ENCODE measurements around the gene GSG1L. TPM values are rescaled to one million over a fixed set of nuclear protein-coding genes. Genes with fewer than 3 reads are reported as not detected.

GSG1L gene
- total RNA-seq, 1 experiment from 2014 or later: not detected

DNA sequence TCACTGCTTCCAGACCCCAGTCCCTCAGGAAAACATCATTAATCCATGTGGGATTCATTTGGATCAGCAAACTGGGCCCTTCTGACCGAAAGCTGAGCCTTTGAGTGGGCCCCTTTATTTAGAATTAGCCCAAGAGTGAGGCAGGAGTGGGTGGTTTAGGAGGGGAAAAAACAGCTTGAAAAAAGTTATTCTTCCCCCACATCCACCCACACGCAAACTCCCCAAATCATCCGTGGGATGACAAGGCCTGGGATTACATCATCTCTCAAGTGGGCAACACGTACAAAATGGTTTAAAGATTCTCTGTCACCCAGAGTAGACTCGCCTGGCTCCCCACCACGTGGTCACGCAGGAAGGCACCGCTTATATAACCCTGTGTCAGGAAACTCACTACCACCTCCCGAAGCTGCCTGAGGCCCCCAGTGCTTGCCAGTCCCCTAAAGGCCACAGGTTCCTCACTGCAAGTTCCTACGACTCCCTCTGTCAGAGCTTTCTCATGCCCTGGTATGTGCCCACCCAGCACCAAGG lies 27.6 kb downstream of the GSG1L start:
- TF ChIP-seq, protein P1, sequence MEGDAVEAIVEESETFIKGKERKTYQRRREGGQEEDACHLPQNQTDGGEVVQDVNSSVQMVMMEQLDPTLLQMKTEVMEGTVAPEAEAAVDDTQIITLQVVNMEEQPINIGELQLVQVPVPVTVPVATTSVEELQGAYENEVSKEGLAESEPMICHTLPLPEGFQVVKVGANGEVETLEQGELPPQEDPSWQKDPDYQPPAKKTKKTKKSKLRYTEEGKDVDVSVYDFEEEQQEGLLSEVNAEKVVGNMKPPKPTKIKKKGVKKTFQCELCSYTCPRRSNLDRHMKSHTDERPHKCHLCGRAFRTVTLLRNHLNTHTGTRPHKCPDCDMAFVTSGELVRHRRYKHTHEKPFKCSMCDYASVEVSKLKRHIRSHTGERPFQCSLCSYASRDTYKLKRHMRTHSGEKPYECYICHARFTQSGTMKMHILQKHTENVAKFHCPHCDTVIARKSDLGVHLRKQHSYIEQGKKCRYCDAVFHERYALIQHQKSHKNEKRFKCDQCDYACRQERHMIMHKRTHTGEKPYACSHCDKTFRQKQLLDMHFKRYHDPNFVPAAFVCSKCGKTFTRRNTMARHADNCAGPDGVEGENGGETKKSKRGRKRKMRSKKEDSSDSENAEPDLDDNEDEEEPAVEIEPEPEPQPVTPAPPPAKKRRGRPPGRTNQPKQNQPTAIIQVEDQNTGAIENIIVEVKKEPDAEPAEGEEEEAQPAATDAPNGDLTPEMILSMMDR (IDR thresholded peaks at IDR 0.05; ENCODE audit: unreplicated experiment): no peak
- no peak overlapping the region for H3K4me3 Mint-ChIP-seq (ENCODE audit: low read depth, unreplicated experiment)
- H3K36me3 Mint-ChIP-seq (ENCODE audit: insufficient read depth, unreplicated experiment): no peaks in the 10 kb centered on the region
- H3K27me3 Mint-ChIP-seq (ENCODE audit: unreplicated experiment): peaks cover 72% of the 10 kb centered on the region
- CTCF ChIA-PET: no interaction called here
- no peak overlapping the region for H3K27ac Mint-ChIP-seq (ENCODE audit: unreplicated experiment)
- H3K9me3 Mint-ChIP-seq (ENCODE audit: low read depth, unreplicated experiment): no peaks in the 10 kb centered on the region
- no peak for DNase-seq
- BruUV-seq (replicated peaks): no TSS peak
- no peaks in the 10 kb centered on the region for H3K4me1 Mint-ChIP-seq (ENCODE audit: low read depth, unreplicated experiment)
- intact Hi-C loops (cut with micrococcal nuclease; ENCODE audit: unreplicated experiment): no loop called here

DNA sequence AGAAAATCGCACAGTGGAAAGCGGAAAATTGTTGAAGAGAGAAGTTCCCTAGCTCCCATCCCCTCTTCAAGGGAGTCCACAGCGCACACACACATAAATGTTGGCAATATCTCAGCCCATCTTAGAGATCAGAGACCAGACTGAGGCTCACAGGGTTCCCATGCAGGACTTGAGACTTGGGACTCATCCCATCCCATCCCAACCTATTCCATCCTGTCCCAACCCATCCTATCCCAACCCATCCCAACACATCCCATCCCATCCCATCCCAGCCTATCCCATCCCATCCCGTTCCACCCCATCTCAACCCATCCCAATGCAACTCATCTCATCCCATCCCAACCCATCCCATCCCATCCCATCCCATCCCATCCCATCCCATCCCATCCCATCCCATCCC lies 29.6 kb downstream of the GSG1L start:
- Mint-ChIP-seq H3K27ac (ENCODE audit: unreplicated experiment) (no peak overlapping the region), H3K9me3 (ENCODE audit: low read depth, unreplicated experiment) (no peaks in the 10 kb centered on the region), H3K4me1 (ENCODE audit: low read depth, unreplicated experiment) (no peaks in the 10 kb centered on the region), H3K27me3 (ENCODE audit: unreplicated experiment) (peaks cover 92% of the 10 kb centered on the region), H3K36me3 (ENCODE audit: insufficient read depth, unreplicated experiment) (no peaks in the 10 kb centered on the region), H3K4me3 (ENCODE audit: low read depth, unreplicated experiment) (no peak overlapping the region)
- CTCF ChIA-PET: no interaction called here
- intact Hi-C loops (cut with micrococcal nuclease; ENCODE audit: unreplicated experiment): no loop called here
- DNase-seq: no peak
- TF ChIP-seq, protein P1 (IDR thresholded peaks at IDR 0.05; ENCODE audit: unreplicated experiment): no peak
- BruUV-seq (replicated peaks): no TSS peak

DNA sequence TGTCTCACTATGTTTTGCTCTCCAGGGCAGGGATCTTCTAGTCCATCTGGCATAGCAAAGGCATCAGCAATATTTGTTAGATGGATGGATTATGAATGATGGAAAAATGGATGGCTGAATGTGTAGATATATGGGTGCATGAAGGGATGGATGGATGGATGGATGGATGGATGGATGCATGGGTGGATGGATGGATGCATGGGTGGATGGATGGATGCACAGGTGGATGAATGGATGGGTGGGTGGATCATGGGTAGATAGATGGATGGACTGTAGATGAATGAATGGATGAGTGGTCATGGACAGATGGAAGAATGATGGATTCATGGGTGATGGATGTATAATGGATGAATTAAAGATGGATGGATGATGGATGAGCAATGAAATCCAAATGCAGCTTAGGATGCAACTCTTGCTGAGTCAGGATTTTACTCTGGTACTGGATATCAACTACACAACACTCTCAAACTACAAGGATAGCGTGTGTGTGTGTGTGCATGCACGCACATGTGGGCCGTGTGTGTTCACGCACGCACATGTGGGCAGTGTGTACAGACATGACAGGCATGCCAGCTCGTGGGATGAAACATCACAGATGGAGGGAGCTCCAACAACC lies 34.0 kb downstream of the GSG1L start:
- no peak for DNase-seq
- Mint-ChIP-seq H3K9me3 (ENCODE audit: low read depth, unreplicated experiment) (peaks cover 5% of the 10 kb centered on the region), H3K4me3 (ENCODE audit: low read depth, unreplicated experiment) (no peak overlapping the region), H3K27ac (ENCODE audit: unreplicated experiment) (no peak overlapping the region), H3K27me3 (ENCODE audit: unreplicated experiment) (peaks cover 84% of the 10 kb centered on the region), H3K36me3 (ENCODE audit: insufficient read depth, unreplicated experiment) (no peaks in the 10 kb centered on the region), H3K4me1 (ENCODE audit: low read depth, unreplicated experiment) (no peaks in the 10 kb centered on the region)
- intact Hi-C loops (cut with micrococcal nuclease; ENCODE audit: unreplicated experiment): no loop called here
- TF ChIP-seq, protein P1 (IDR thresholded peaks at IDR 0.05; ENCODE audit: unreplicated experiment): no peak
- CTCF ChIA-PET: no interaction called here
- no TSS peak for BruUV-seq (replicated peaks)

DNA sequence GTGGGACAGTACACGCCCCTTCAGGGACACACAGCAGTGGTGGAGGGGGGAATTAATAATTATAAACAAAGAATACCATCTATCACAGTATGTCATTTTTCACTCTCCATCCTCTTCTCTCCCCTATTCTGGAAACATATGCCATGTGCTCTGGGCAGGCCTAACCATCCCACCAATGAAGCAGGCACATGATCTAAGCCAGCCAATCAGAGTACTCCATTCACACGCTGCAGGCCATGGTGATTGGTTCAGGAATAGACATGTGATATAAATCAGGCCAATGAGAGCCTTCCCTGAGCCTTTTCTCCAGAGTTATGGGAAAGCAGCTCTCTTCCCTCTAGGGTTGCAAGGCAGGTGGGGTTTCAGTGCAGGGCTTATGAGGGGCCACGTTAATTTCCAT lies 36.5 kb downstream of the GSG1L start:
- TF ChIP-seq, protein P1 (IDR thresholded peaks at IDR 0.05; ENCODE audit: unreplicated experiment): no peak
- BruUV-seq (replicated peaks): no TSS peak
- H3K36me3 Mint-ChIP-seq (ENCODE audit: insufficient read depth, unreplicated experiment): no peaks in the 10 kb centered on the region
- H3K27ac Mint-ChIP-seq (ENCODE audit: unreplicated experiment): no peak overlapping the region
- H3K4me3 Mint-ChIP-seq (ENCODE audit: low read depth, unreplicated experiment): no peak overlapping the region
- no peak for DNase-seq
- H3K27me3 Mint-ChIP-seq (ENCODE audit: unreplicated experiment): peaks cover 81% of the 10 kb centered on the region
- intact Hi-C loops (cut with micrococcal nuclease; ENCODE audit: unreplicated experiment): no loop called here
- CTCF ChIA-PET: no interaction called here
- H3K9me3 Mint-ChIP-seq (ENCODE audit: low read depth, unreplicated experiment): peaks cover 5% of the 10 kb centered on the region
- H3K4me1 Mint-ChIP-seq (ENCODE audit: low read depth, unreplicated experiment): no peaks in the 10 kb centered on the region
